Natural killer cell (primary cell): ENCODE results near the gene YIF1A. TPM values are rescaled to one million over a fixed set of nuclear protein-coding genes. Genes with fewer than 3 reads are reported as not detected.

Experiments
- ATAC-seq, 3 donors: fragments of 150-1000 bp in 2 of 3; fragments of 200-7000 bp in 1 of 3; cut with Tn5 transposase; 1 replicate in 1 of 3; 2 replicates in 2 of 3; pipeline ENCODE4 v1.10.0; 2021; ENCODE audit warnings: mild to moderate bottlenecking in 2 of 3, moderate library complexity in 2 of 3
- DNase-seq, 2 donors: peaks; one replicate each; pipeline versions ENCODE4 v3.0.0 to v3.0.0-alpha.2; 2013 to 2021; ENCODE audit warnings: mixed read lengths in 1 of 2
- H3K27ac ChIP-seq: one replicate; pipeline ENCODE4 v1.5.1; 2013; ENCODE audit warnings: mild to moderate bottlenecking, low read length
- H3K27me3 ChIP-seq: one replicate; pipeline ENCODE4 v1.6.1; 2013; ENCODE audit warnings: low read length; ENCODE audit not compliant: control insufficient read depth, insufficient read depth
- H3K36me3 ChIP-seq: one replicate; pipeline ENCODE4 v1.6.1; 2013; ENCODE audit warnings: low read length; ENCODE audit not compliant: control insufficient read depth, insufficient read depth
- H3K4me1 ChIP-seq: one replicate; pipeline ENCODE4 v1.6.1; 2013; ENCODE audit warnings: low read length; ENCODE audit not compliant: control insufficient read depth, insufficient read depth
- H3K4me3 ChIP-seq: one replicate; pipeline ENCODE4 v1.5.1; 2013; ENCODE audit warnings: low read length
- H3K9me3 ChIP-seq: one replicate; pipeline ENCODE4 v1.6.1; 2013; ENCODE audit warnings: low read length; ENCODE audit not compliant: control insufficient read depth, insufficient read depth
- H3K27ac Mint-ChIP-seq, 2 donors: one replicate each; pipeline ENCODE4 v1.8.0; 2022; ENCODE audit warnings: mild to moderate bottlenecking in 2 of 2, mixed read lengths in 2 of 2, moderate library complexity in 1 of 2
- H3K27me3 Mint-ChIP-seq, 2 donors: one replicate each; pipeline ENCODE4 v1.8.0; 2022; ENCODE audit warnings: low read depth in 2 of 2, mixed read lengths in 2 of 2
- H3K36me3 Mint-ChIP-seq: one replicate; pipeline ENCODE4 v1.8.0; 2022; ENCODE audit warnings: mixed read lengths
- H3K4me1 Mint-ChIP-seq, 2 donors: one replicate each; pipeline ENCODE4 v1.8.0; 2022; ENCODE audit warnings: mixed read lengths in 2 of 2
- H3K4me3 Mint-ChIP-seq: one replicate; pipeline ENCODE4 v1.8.0; 2022; ENCODE audit warnings: mild to moderate bottlenecking, moderate library complexity, mixed read lengths
- H3K9me3 Mint-ChIP-seq, 2 donors: one replicate each; pipeline ENCODE4 v1.8.0; 2022; ENCODE audit warnings: mixed read lengths in 2 of 2
- WGBS: methylation state at CpG from one replicate; pipeline ENCODE4 v1.1.7; 2013; ENCODE audit warnings: missing lambda C conversion rate; ENCODE audit not compliant: insufficient coverage; 5-methylcytosine and 5-hydroxymethylcytosine counted together
- intact Hi-C: fragments of 100-400 bp; cut with micrococcal nuclease; formaldehyde crosslinking; loops from one replicate; pipeline ENCODE4 v1.14.2; 2022
- total RNA-seq, 4 donors: library from RNA; stranded (reverse); fragments of 120-200 nt in 1 of 4; gene quantifications; one replicate each; pipeline versions ENCODE4 v1.2.3 to v1.2.4, GENCODE V29; 2013 to 2022
- TF ChIP-seq, protein P1 (sequence below): fragments of 200-600 bp; IDR thresholded peaks from one replicate; pipeline ENCODE4 v1.8.0; 2022; ENCODE audit warnings: antibody characterized with exemption

The YIF1A gene
- total RNA-seq, 3 donors from 2014 or later (not counting 1 experiment from before 2014, with no cell fraction given) = 21.9 to 28.5 (median 23.6) TPM

DNA sequence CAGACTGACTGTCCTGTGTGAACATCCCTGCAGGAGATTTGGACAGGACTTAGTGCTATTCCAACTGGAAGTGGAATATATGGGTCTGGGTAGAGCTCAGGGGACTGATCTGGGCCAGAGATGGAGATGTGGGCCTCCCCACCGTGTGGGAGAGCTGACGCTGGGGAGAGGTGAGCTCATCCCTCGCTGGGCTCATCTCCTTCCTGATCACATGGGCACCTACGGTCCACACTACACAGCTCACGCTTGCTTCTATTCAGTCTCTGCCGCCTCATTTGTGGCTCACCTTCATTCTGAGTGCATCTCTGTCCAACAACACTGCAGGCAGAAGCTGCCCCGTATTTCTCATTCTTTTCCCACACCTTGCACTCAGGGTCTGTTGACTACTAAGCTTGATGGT, 37.1 kb downstream of the YIF1A start:
- TF ChIP-seq, protein P1, sequence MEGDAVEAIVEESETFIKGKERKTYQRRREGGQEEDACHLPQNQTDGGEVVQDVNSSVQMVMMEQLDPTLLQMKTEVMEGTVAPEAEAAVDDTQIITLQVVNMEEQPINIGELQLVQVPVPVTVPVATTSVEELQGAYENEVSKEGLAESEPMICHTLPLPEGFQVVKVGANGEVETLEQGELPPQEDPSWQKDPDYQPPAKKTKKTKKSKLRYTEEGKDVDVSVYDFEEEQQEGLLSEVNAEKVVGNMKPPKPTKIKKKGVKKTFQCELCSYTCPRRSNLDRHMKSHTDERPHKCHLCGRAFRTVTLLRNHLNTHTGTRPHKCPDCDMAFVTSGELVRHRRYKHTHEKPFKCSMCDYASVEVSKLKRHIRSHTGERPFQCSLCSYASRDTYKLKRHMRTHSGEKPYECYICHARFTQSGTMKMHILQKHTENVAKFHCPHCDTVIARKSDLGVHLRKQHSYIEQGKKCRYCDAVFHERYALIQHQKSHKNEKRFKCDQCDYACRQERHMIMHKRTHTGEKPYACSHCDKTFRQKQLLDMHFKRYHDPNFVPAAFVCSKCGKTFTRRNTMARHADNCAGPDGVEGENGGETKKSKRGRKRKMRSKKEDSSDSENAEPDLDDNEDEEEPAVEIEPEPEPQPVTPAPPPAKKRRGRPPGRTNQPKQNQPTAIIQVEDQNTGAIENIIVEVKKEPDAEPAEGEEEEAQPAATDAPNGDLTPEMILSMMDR = no peak
- H3K9me3 Mint-ChIP-seq = no peaks in the 10 kb centered on the region
- peaks cover 8% of the 10 kb centered on the region in 2 donors for H3K4me1 Mint-ChIP-seq
- H3K4me3 ChIP-seq = no peak overlapping the region
- peaks cover 4% of the 10 kb centered on the region for H3K36me3 ChIP-seq
- ATAC-seq (no peak), DNase-seq (no peak)
- intact Hi-C loops = no loop called here
- H3K27ac ChIP-seq = no peak overlapping the region
- peaks cover 7% of the 10 kb centered on the region for H3K4me1 ChIP-seq
- H3K27me3 ChIP-seq = no peaks in the 10 kb centered on the region
- H3K36me3 Mint-ChIP-seq = no peaks in the 10 kb centered on the region
- 89% methylated on average over 6 of the region's 7 CpGs for WGBS
- H3K9me3 ChIP-seq = no peaks in the 10 kb centered on the region
- H3K27ac Mint-ChIP-seq = peak overlapping the region in 1 of 2 donors; percentile 31
- no peak overlapping the region for H3K4me3 Mint-ChIP-seq
- H3K27me3 Mint-ChIP-seq = no peaks in the 10 kb centered on the region

DNA sequence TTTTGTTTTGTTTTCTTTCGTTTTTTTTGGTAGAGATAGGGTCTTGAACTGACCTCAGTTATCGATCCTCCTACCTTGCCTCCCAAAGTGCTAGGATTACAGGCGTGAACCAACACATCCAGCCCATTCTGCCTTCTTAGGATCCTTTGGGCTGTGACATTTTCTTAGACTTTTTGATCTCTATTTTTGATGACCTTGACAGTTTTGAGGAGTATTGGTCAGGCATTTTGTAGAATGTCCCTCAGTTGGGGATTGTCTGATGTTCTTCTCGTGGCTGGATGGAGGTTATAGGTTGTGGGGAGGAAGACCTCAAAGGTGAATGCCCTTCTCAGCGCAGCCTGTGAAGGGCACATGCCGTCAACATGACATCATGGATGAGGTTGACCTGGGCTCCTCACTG, 40.0 kb downstream of the YIF1A start:
- Histone ChIP-seq H3K27ac (no peak overlapping the region), H3K4me3 (no peak overlapping the region), H3K36me3 (peaks cover 11% of the 10 kb centered on the region), H3K9me3 (no peaks in the 10 kb centered on the region), H3K27me3 (no peaks in the 10 kb centered on the region), H3K4me1 (no peaks in the 10 kb centered on the region)
- Mint-ChIP-seq H3K36me3 (no peaks in the 10 kb centered on the region), H3K9me3 (no peaks in the 10 kb centered on the region), H3K27me3 (no peaks in the 10 kb centered on the region), H3K27ac (peak overlapping the region; percentile 19 to 52), H3K4me1 (peaks cover 0 to 4% of the 10 kb centered on the region in 2 donors), H3K4me3 (no peak overlapping the region)
- intact Hi-C loops = loop anchor here (2.0 kb wide), 1 partner anchor 16 kb away; no protein-coding TSS in a partner anchor
- no peak for ATAC-seq
- no peak for DNase-seq
- TF ChIP-seq, protein P1 = no peak
- 91% methylated on average over 6 of the region's 6 CpGs for WGBS

DNA sequence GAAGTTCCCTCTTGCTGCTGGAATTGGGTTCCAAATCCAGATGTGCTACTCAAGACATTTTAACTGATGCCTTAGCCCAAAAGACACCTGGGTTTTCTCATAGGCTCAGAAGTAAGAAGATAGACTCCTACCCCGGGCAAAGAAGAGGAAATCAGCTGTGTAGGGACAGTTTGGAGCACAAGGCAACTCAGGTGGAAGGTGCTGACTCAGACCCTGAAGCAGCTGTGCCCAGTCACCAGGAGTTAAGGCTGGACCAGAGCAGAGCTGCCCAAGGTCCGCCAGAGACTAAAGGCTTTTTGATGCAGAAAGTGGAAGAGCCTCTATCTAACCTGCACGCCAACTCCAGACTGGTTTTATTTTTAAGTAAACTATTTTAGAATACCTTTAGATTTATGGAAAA, 41.1 kb downstream of the YIF1A start:
- Mint-ChIP-seq H3K36me3 (no peaks in the 10 kb centered on the region), H3K9me3 (no peaks in the 10 kb centered on the region), H3K27ac (peak overlapping the region in 1 of 2 donors; percentile 32), H3K27me3 (no peaks in the 10 kb centered on the region), H3K4me3 (no peak overlapping the region), H3K4me1 (peaks cover 0 to 8% of the 10 kb centered on the region in 2 donors)
- DNase-seq = no peak
- no peak overlapping the region for H3K4me3 ChIP-seq
- H3K36me3 ChIP-seq = peaks cover 20% of the 10 kb centered on the region
- no peaks in the 10 kb centered on the region for H3K9me3 ChIP-seq
- no peak overlapping the region for H3K27ac ChIP-seq
- intact Hi-C loops = loop anchor here (2.0 kb wide), 1 partner anchor 15 kb away; no protein-coding TSS in a partner anchor
- no peaks in the 10 kb centered on the region for H3K4me1 ChIP-seq
- TF ChIP-seq, protein P1 = no peak
- WGBS = 86% methylated on average over 2 of the region's 3 CpGs
- ATAC-seq = no peak
- H3K27me3 ChIP-seq = no peaks in the 10 kb centered on the region

DNA sequence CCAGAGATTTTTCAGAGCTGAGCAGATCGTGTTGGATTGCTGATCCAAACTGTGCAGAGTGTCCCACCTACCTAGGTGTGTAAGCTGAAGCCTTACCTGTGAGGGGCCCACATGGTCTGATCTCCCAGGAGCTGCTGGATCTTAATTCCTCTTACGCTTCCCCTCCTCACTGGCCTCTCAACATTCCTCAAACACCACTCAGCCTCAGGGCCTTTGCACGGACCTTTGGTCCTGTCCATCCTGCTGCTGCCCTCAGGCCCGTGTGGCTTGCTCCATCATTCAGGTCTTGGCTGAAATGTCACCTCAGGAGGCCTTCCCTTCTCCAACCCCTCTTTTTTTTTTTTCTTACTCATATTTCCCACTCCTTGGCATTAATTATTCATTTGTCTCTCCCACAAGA, 41.6 kb downstream of the YIF1A start:
- Histone ChIP-seq H3K36me3 (peaks cover 25% of the 10 kb centered on the region), H3K27me3 (no peaks in the 10 kb centered on the region), H3K27ac (no peak overlapping the region), H3K4me3 (no peak overlapping the region), H3K4me1 (no peaks in the 10 kb centered on the region), H3K9me3 (no peaks in the 10 kb centered on the region)
- Mint-ChIP-seq H3K4me1 (peaks cover 0 to 8% of the 10 kb centered on the region in 2 donors), H3K9me3 (no peaks in the 10 kb centered on the region), H3K27ac (peak overlapping the region in 1 of 2 donors; percentile 32), H3K36me3 (no peaks in the 10 kb centered on the region), H3K27me3 (no peaks in the 10 kb centered on the region), H3K4me3 (no peak overlapping the region)
- intact Hi-C loops = no loop called here
- DNase-seq (no peak), ATAC-seq (no peak)
- TF ChIP-seq, protein P1 = no peak
- 94% methylated on average over 4 of the region's 4 CpGs for WGBS
